ENCODE data around the gene PPARGC1A. TPM values are rescaled to one million over a fixed set of nuclear protein-coding genes. Genes with fewer than 3 reads are reported as not detected.

The PPARGC1A gene
- total RNA-seq, 3 donors from 2014 or later: 4.0 to 7.9 (median 6.1) TPM

- TF ChIP-seq CTCF (IDR thresholded peaks at IDR 0.05): no peak
- no peak for TF ChIP-seq POLR2A (IDR thresholded peaks at IDR 0.05)
- TF ChIP-seq POLR2AphosphoS5 (IDR thresholded peaks at IDR 0.05): no peak
- no peaks in the 10 kb centered on the region for H3K4me1 ChIP-seq
- no peaks in the 10 kb centered on the region for H3K9me3 ChIP-seq
- no peaks in the 10 kb centered on the region for H3K36me3 ChIP-seq
- DNase-seq (ENCODE audit: low spot score in 2 of 2): no peak
- no peak overlapping the region for H3K4me3 ChIP-seq
- H3K27ac ChIP-seq: peak overlapping the region in 1 of 2 donors; percentile 21
- H3K27me3 ChIP-seq: no peaks in the 10 kb centered on the region
- intact Hi-C loops (cut with DNase I; ENCODE audit: low total_unique reads): no loop called here
These were observed 14.1 kb upstream of the PPARGC1A start for GRCh38 chr4:23903859-23904438.

- Histone ChIP-seq H3K4me3 (no peak overlapping the region), H3K4me1 (no peaks in the 10 kb centered on the region), H3K27me3 (no peaks in the 10 kb centered on the region), H3K9me3 (no peaks in the 10 kb centered on the region), H3K27ac (no peak overlapping the region), H3K36me3 (no peaks in the 10 kb centered on the region)
- TF ChIP-seq POLR2A (IDR thresholded peaks at IDR 0.05): no peak
- no peak for TF ChIP-seq POLR2AphosphoS5 (IDR thresholded peaks at IDR 0.05)
- TF ChIP-seq CTCF (IDR thresholded peaks at IDR 0.05): no peak
- no peak for DNase-seq (ENCODE audit: low spot score in 2 of 2)
- intact Hi-C loops (cut with DNase I; ENCODE audit: low total_unique reads): no loop called here
These were observed 12.5 kb upstream of the PPARGC1A start for GRCh38 chr4:23902222-23902804.

GRCh38 chr4:23900636-23901035 is 10.8 kb upstream of the PPARGC1A start:
- TF ChIP-seq POLR2A (IDR thresholded peaks at IDR 0.05) (no peak), CTCF (IDR thresholded peaks at IDR 0.05) (no peak), POLR2AphosphoS5 (IDR thresholded peaks at IDR 0.05) (no peak)
- H3K27ac ChIP-seq: no peak overlapping the region
- H3K4me1 ChIP-seq: no peaks in the 10 kb centered on the region
- intact Hi-C loops (cut with DNase I; ENCODE audit: low total_unique reads): no loop called here
- H3K9me3 ChIP-seq: no peaks in the 10 kb centered on the region
- H3K27me3 ChIP-seq: no peaks in the 10 kb centered on the region
- no peaks in the 10 kb centered on the region for H3K36me3 ChIP-seq
- DNase-seq (ENCODE audit: low spot score in 2 of 2): no peak
- H3K4me3 ChIP-seq: no peak overlapping the region

- H3K27ac ChIP-seq: no peak overlapping the region
- no peaks in the 10 kb centered on the region for H3K27me3 ChIP-seq
- DNase-seq (ENCODE audit: low spot score in 2 of 2): no peak
- no peaks in the 10 kb centered on the region for H3K9me3 ChIP-seq
- no peaks in the 10 kb centered on the region for H3K4me1 ChIP-seq
- intact Hi-C loops (cut with DNase I; ENCODE audit: low total_unique reads): no loop called here
- H3K4me3 ChIP-seq: no peak overlapping the region
- TF ChIP-seq POLR2A (IDR thresholded peaks at IDR 0.05) (no peak), CTCF (IDR thresholded peaks at IDR 0.05) (no peak)
- H3K36me3 ChIP-seq: no peaks in the 10 kb centered on the region
These were observed 9.7 kb upstream of the PPARGC1A start for GRCh38 chr4:23899565-23899964.

DNA sequence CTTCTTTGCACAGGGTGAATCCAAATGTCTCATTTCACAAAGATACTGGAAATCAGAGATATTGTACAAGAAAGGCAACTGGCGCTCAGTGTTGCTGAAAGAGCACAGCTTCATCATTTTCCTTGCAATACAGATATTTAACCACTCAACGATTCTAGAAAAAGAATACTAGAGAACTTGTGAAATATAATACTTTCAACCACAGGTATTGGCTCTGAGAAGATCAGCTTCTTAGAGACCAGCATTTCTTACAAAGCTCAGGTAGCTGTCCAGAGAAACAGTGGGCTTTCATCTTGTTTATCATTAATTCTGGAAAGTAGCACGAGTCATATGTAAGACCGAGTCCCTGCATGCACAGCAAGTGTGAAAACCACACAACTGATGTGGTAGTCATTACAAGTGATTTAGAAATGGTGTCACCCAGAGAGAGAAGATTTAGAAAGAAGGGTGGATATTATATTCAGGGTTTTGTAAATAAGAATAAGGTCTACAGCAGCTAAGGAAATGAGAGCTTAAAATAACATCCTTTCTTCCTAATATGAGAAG is 7.8 kb upstream of the PPARGC1A start:
- H3K4me1 ChIP-seq: no peaks in the 10 kb centered on the region
- TF ChIP-seq POLR2AphosphoS5 (IDR thresholded peaks at IDR 0.05) (no peak), CTCF (IDR thresholded peaks at IDR 0.05) (no peak), POLR2A (IDR thresholded peaks at IDR 0.05) (no peak)
- DNase-seq (ENCODE audit: low spot score in 2 of 2): no peak
- H3K36me3 ChIP-seq: no peaks in the 10 kb centered on the region
- H3K9me3 ChIP-seq: no peaks in the 10 kb centered on the region
- no peak overlapping the region for H3K4me3 ChIP-seq
- H3K27ac ChIP-seq: no peak overlapping the region
- intact Hi-C loops (cut with DNase I; ENCODE audit: low total_unique reads): no loop called here
- no peaks in the 10 kb centered on the region for H3K27me3 ChIP-seq
